ENCODE data around the gene BTNL2.

DNA sequence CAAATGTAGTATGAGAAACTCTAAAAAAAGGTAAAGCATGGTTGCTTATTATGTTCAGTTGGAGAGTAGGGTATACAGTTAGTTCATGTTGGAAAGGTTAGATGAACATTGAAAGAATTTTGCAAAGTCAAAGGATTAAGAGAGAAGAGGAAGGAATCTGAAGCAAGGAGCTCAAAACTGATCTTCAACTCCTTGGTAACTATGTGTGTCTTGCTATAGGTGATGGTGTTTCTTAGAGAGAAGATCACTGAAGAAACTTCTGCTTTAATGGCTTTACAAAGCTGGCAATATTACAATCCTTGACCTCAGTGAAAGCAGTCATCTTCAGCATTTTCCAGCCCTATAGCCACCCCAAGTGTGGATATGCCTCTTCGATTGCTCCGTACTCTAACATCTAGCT, 37.5 kb upstream of the BTNL2 start:
- TF ChIP-seq, protein P1, sequence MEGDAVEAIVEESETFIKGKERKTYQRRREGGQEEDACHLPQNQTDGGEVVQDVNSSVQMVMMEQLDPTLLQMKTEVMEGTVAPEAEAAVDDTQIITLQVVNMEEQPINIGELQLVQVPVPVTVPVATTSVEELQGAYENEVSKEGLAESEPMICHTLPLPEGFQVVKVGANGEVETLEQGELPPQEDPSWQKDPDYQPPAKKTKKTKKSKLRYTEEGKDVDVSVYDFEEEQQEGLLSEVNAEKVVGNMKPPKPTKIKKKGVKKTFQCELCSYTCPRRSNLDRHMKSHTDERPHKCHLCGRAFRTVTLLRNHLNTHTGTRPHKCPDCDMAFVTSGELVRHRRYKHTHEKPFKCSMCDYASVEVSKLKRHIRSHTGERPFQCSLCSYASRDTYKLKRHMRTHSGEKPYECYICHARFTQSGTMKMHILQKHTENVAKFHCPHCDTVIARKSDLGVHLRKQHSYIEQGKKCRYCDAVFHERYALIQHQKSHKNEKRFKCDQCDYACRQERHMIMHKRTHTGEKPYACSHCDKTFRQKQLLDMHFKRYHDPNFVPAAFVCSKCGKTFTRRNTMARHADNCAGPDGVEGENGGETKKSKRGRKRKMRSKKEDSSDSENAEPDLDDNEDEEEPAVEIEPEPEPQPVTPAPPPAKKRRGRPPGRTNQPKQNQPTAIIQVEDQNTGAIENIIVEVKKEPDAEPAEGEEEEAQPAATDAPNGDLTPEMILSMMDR (IDR thresholded peaks at IDR 0.05; ENCODE audit: borderline replicate concordance, extremely low read depth, low read length, poor library complexity, severe bottlenecking) = no peak
- TF ChIP-seq EZH2 (IDR thresholded peaks at IDR 0.05; ENCODE audit: borderline replicate concordance, low read depth, low read length, severe bottlenecking) = no peak
